Gastrocnemius medialis (tissue), 4 donors: ENCODE measurements around the gene PDZRN4.

Source experiments
- POLR2A ChIP-seq, 2 donors: fragments of 450-650 bp; IDR thresholded peaks; one replicate each; pipeline ENCODE4 v1.6.1; 2017; ENCODE audit warnings: antibody characterized with exemption in 2 of 2, mild to moderate bottlenecking in 2 of 2, moderate library complexity in 2 of 2
- TF ChIP-seq, protein P1 (sequence below), 5 experiments: fragments of 450-650 bp in 3 of 5; fragments of 200-600 bp in 2 of 5; sonication (generic) in 2 of 5; IDR thresholded peaks in 4 of 5; conservative IDR thresholded peaks in 1 of 5; 1 replicate in 4 of 5; 2 replicates in 1 of 5; pipeline ENCODE4 v1.5.1; 2016 to 2019; ENCODE audit warnings: antibody characterized with exemption in 5 of 5, mild to moderate bottlenecking in 3 of 5, moderate library complexity in 3 of 5

DNA sequence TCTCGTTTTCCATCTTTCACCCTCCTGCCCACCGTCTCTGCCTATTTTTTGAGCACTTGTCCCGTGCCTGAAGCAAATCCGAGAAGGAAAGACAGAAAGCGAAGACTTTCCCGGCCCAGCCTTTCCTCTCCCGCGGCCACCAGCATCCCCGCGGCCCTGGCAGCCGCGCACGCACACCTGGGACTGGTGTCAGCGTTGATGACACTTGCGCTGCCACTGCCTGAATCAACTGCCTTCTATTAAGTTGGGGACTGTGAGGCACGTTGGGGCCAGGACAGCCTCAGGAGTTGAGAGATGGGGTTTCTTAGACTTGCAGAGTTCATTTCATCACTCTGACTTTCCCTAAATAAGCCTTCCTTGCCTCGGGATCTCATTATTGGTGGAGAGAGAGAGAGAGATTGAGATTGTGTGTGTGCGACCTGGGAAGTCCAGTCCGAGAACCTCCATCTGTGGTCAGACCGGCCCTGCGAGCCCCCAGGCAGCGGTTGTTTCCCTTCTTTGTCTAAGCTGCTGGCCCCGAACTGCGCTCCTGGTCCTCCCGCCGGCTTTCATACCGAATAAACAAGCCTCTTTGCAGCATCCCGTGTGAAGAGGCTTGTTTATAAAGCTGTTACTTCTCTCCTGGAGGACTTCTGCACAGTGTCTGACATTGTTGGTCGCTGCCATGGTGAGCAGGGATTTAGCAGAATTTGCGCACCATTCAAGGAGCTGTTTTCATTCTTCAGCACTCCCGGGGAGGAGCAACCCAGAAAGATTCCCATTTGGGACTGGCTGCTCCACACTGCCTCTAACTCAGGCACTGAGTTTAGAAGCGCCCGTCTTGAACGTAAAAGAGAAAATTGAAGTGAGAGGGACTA, 1.5 kb downstream of the PDZRN4 start:
- TF ChIP-seq, protein P1, sequence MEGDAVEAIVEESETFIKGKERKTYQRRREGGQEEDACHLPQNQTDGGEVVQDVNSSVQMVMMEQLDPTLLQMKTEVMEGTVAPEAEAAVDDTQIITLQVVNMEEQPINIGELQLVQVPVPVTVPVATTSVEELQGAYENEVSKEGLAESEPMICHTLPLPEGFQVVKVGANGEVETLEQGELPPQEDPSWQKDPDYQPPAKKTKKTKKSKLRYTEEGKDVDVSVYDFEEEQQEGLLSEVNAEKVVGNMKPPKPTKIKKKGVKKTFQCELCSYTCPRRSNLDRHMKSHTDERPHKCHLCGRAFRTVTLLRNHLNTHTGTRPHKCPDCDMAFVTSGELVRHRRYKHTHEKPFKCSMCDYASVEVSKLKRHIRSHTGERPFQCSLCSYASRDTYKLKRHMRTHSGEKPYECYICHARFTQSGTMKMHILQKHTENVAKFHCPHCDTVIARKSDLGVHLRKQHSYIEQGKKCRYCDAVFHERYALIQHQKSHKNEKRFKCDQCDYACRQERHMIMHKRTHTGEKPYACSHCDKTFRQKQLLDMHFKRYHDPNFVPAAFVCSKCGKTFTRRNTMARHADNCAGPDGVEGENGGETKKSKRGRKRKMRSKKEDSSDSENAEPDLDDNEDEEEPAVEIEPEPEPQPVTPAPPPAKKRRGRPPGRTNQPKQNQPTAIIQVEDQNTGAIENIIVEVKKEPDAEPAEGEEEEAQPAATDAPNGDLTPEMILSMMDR (IDR thresholded peaks at IDR 0.05 in 4 of 5, conservative IDR thresholded peaks at IDR 0.05 in 1 of 5), result no peak
- TF ChIP-seq POLR2A (IDR thresholded peaks at IDR 0.05), result no peak
